Mammary epithelial cell (primary cell): ENCODE data around the gene DTNB.

Source experiments
- CTCF ChIP-seq, 2 donors: IDR thresholded peaks in 1 of 2; conservative IDR thresholded peaks in 1 of 2; 2 replicates each; pipeline ENCODE4 v1.5.1; 2011 to 2012; ENCODE audit warnings: inconsistent platforms in 2 of 2, low read length in 2 of 2, mild to moderate bottlenecking in 2 of 2, control low read depth in 1 of 2, low read depth in 1 of 2; ENCODE audit not compliant: insufficient read depth in 1 of 2; ENCODE audit errors: extremely low read depth in 1 of 2
- EZH2 ChIP-seq: IDR thresholded peaks from 2 replicates; pipeline ENCODE4 v1.6.1; 2012; ENCODE audit warnings: low read length, inconsistent platforms, borderline replicate concordance

DNA sequence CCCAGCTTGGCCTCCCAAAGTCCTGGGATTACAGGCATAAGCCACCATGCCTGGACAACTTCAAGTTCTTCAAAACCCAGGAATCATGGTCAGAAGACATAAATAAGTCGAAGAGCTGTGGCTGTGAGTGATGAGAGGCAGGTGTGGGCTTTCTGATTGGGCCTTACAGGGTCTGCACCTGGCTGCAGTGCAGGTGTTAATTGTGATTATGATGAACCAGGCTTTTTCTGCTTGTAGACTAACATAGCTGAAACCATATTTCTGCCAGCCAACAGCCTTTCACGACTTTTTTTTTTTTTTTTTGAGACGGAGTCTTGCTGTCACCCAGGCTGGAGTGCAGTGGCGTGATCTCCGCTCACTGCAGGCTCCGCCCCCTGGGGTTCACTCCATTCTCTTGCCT lies 14.9 kb upstream of the DTNB start:
- TF ChIP-seq CTCF (conservative IDR thresholded peaks at IDR 0.05 in 1 of 2, IDR thresholded peaks at IDR 0.05 in 1 of 2; ENCODE audit: extremely low read depth in 1 of 2, insufficient read depth in 1 of 2, low read depth in 1 of 2, low read length in 2 of 2) = no peak
- no peak for TF ChIP-seq EZH2
